Neural cell (in vitro differentiated cells): Measurements from ENCODE around the gene ANKRD34B.

Source experiments
- EP300 ChIP-seq: fragments of 450-650 bp; conservative IDR thresholded peaks from 2 replicates; pipeline ENCODE4 v1.6.1; 2014; ENCODE audit warnings: antibody characterized with exemption, mild to moderate bottlenecking, moderate library complexity; ENCODE audit not compliant: poor library complexity, severe bottlenecking
- EZH2 ChIP-seq: fragments of 200-600, 300-800 bp; shearing (Covaris generic), sonication (generic); IDR thresholded peaks from 2 replicates; pipeline ENCODE4 v1.6.1; 2014; ENCODE audit warnings: antibody characterized with exemption, low read length, borderline replicate concordance, mild to moderate bottlenecking; ENCODE audit not compliant: insufficient read depth, poor library complexity, severe bottlenecking
- POLR2AphosphoS5 ChIP-seq: IDR thresholded peaks from 2 replicates; pipeline ENCODE4 v1.6.1; 2012
- RAD21 ChIP-seq: fragments of 450-650 bp; conservative IDR thresholded peaks from 2 replicates; pipeline ENCODE4 v1.6.1; 2014; ENCODE audit warnings: antibody characterized with exemption, mild to moderate bottlenecking, moderate library complexity
- TAF1 ChIP-seq: IDR thresholded peaks from 2 replicates; pipeline ENCODE4 v1.6.1; 2012; ENCODE audit warnings: low read depth
- TF ChIP-seq, protein P1 (sequence below): fragments of 450-650 bp; IDR thresholded peaks from 2 replicates; pipeline ENCODE4 v1.5.1; 2014; ENCODE audit warnings: antibody characterized with exemption, mild to moderate bottlenecking, moderate library complexity; ENCODE audit not compliant: poor library complexity, severe bottlenecking
- TF ChIP-seq, protein P2 (sequence below): IDR thresholded peaks from 2 replicates; pipeline ENCODE4 v1.6.1; 2012; ENCODE audit warnings: borderline replicate concordance

DNA sequence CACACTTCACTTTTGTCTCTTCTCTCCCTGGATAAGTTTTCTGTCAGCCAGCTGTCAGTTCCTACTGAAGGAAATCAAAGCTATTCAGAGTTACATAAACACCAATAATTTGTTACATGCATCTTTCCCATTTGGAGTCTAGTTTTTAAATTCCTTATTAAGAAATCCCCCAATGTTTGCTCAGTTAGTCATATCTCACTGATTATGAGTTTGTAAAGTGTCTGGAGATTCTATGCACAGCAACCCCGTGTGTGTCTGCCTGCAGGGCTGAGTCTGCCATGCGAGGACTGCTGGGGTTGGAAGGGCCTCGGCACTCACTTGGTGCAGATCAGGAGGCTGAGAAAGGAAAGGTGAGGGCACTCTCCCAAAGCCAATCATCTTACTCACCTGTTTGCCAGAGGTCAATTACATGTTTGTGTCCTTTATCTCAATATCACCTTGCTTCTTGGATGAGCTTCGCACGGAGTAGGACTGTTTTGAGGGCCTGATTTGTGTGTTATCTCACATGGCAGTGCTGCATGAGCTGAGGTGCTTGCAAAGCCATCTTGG, 3.3 kb downstream of the ANKRD34B start:
- TF ChIP-seq RAD21 (no peak), POLR2AphosphoS5 (no peak), TAF1 (no peak), EZH2 (no peak), EP300 (no peak)
- TF ChIP-seq, protein P1, sequence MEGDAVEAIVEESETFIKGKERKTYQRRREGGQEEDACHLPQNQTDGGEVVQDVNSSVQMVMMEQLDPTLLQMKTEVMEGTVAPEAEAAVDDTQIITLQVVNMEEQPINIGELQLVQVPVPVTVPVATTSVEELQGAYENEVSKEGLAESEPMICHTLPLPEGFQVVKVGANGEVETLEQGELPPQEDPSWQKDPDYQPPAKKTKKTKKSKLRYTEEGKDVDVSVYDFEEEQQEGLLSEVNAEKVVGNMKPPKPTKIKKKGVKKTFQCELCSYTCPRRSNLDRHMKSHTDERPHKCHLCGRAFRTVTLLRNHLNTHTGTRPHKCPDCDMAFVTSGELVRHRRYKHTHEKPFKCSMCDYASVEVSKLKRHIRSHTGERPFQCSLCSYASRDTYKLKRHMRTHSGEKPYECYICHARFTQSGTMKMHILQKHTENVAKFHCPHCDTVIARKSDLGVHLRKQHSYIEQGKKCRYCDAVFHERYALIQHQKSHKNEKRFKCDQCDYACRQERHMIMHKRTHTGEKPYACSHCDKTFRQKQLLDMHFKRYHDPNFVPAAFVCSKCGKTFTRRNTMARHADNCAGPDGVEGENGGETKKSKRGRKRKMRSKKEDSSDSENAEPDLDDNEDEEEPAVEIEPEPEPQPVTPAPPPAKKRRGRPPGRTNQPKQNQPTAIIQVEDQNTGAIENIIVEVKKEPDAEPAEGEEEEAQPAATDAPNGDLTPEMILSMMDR: no peak
- TF ChIP-seq, protein P2, sequence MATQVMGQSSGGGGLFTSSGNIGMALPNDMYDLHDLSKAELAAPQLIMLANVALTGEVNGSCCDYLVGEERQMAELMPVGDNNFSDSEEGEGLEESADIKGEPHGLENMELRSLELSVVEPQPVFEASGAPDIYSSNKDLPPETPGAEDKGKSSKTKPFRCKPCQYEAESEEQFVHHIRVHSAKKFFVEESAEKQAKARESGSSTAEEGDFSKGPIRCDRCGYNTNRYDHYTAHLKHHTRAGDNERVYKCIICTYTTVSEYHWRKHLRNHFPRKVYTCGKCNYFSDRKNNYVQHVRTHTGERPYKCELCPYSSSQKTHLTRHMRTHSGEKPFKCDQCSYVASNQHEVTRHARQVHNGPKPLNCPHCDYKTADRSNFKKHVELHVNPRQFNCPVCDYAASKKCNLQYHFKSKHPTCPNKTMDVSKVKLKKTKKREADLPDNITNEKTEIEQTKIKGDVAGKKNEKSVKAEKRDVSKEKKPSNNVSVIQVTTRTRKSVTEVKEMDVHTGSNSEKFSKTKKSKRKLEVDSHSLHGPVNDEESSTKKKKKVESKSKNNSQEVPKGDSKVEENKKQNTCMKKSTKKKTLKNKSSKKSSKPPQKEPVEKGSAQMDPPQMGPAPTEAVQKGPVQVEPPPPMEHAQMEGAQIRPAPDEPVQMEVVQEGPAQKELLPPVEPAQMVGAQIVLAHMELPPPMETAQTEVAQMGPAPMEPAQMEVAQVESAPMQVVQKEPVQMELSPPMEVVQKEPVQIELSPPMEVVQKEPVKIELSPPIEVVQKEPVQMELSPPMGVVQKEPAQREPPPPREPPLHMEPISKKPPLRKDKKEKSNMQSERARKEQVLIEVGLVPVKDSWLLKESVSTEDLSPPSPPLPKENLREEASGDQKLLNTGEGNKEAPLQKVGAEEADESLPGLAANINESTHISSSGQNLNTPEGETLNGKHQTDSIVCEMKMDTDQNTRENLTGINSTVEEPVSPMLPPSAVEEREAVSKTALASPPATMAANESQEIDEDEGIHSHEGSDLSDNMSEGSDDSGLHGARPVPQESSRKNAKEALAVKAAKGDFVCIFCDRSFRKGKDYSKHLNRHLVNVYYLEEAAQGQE: no peak
